ENCODE results near the gene UNC13A.
"Not testable (repeated sequence)": the region's sequence is repeated elsewhere in the genome, so short reads cannot be mapped to it uniquely, and the experiment has no call there.

Gene UNC13A

GRCh38 chr19:17602872-17603510, 85.2 kb downstream of the UNC13A start:
- Histone ChIP-seq H3K27ac (no peak overlapping the region), H3K36me3 (no peaks in the 10 kb centered on the region), H3K9me3 (no peaks in the 10 kb centered on the region), H3K27me3 (peaks cover 56% of the 10 kb centered on the region), H3K4me1 (ENCODE audit: control insufficient read depth in 1 of 2, insufficient read depth in 1 of 2, low read depth in 1 of 2, low read length in 1 of 2) (peaks cover 8 to 12% of the 10 kb centered on the region in 2 experiments), H3K4me3 (ENCODE audit: low read depth in 1 of 2, low read length in 1 of 2) (no peak overlapping the region)
- no peak for TF ChIP-seq CTCF (IDR thresholded peaks at IDR 0.05)

GRCh38 chr19:17602217-17602616, 85.9 kb downstream of the UNC13A start:
- TF ChIP-seq CTCF (IDR thresholded peaks at IDR 0.05), result no peak
- no peak overlapping the region for H3K27ac ChIP-seq
- H3K36me3 ChIP-seq, result no peaks in the 10 kb centered on the region
- H3K4me3 ChIP-seq (ENCODE audit: low read depth in 1 of 2, low read length in 1 of 2), result no peak overlapping the region
- no peaks in the 10 kb centered on the region for H3K9me3 ChIP-seq
- H3K27me3 ChIP-seq, result peaks cover 56% of the 10 kb centered on the region
- peaks cover 8 to 12% of the 10 kb centered on the region in 2 experiments for H3K4me1 ChIP-seq (ENCODE audit: control insufficient read depth in 1 of 2, insufficient read depth in 1 of 2, low read depth in 1 of 2, low read length in 1 of 2)

GRCh38 chr19:17601683-17602082, 86.5 kb downstream of the UNC13A start:
- H3K36me3 ChIP-seq, result no peaks in the 10 kb centered on the region
- H3K4me1 ChIP-seq (ENCODE audit: control insufficient read depth in 1 of 2, insufficient read depth in 1 of 2, low read depth in 1 of 2, low read length in 1 of 2), result peaks cover 8 to 11% of the 10 kb centered on the region in 2 experiments
- peaks cover 56% of the 10 kb centered on the region for H3K27me3 ChIP-seq
- no peak for TF ChIP-seq CTCF (IDR thresholded peaks at IDR 0.05)
- H3K27ac ChIP-seq, result no peak overlapping the region
- H3K4me3 ChIP-seq (ENCODE audit: low read depth in 1 of 2, low read length in 1 of 2), result no peak overlapping the region
- H3K9me3 ChIP-seq, result no peaks in the 10 kb centered on the region

- H3K4me3 ChIP-seq (ENCODE audit: low read depth in 1 of 2, low read length in 1 of 2), result no peak overlapping the region
- no peaks in the 10 kb centered on the region for H3K4me1 ChIP-seq (ENCODE audit: control insufficient read depth in 1 of 2, insufficient read depth in 1 of 2, low read depth in 1 of 2, low read length in 1 of 2)
- H3K27me3 ChIP-seq, result peaks cover 48% of the 10 kb centered on the region
- H3K9me3 ChIP-seq, result no peaks in the 10 kb centered on the region
- H3K27ac ChIP-seq, result no peak overlapping the region
- TF ChIP-seq CTCF (IDR thresholded peaks at IDR 0.05), result no peak
- H3K36me3 ChIP-seq, result no peaks in the 10 kb centered on the region
Measured at GRCh38 chr19:17599780-17600179, 88.4 kb downstream of the UNC13A start.

- TF ChIP-seq CTCF (IDR thresholded peaks at IDR 0.05), result no peak
- H3K36me3 ChIP-seq, result no peaks in the 10 kb centered on the region
Measured at GRCh38 chr19:17598953-17599352, 89.2 kb downstream of the UNC13A start.

GRCh38 chr19:17598063-17598462, 90.1 kb downstream of the UNC13A start:
- peaks cover 39% of the 10 kb centered on the region for H3K27me3 ChIP-seq
- not testable (repeated sequence) for H3K27ac ChIP-seq; H3K4me1 ChIP-seq (ENCODE audit: control insufficient read depth in 1 of 2, insufficient read depth in 1 of 2, low read depth in 1 of 2, low read length in 1 of 2)

More at GRCh38 chr19:17598953-17599352, 89.2 kb downstream of the UNC13A start:
- H3K27me3 ChIP-seq, result peaks cover 46% of the 10 kb centered on the region
- H3K9me3 ChIP-seq, result no peaks in the 10 kb centered on the region
- no peak overlapping the region for H3K27ac ChIP-seq
- no peak overlapping the region for H3K4me3 ChIP-seq (ENCODE audit: low read depth in 1 of 2, low read length in 1 of 2)
- H3K4me1 ChIP-seq (ENCODE audit: control insufficient read depth in 1 of 2, insufficient read depth in 1 of 2, low read depth in 1 of 2, low read length in 1 of 2), result no peaks in the 10 kb centered on the region

GRCh38 chr19:17594296-17594695, 93.9 kb downstream of the UNC13A start:
- not testable (repeated sequence) for H3K9me3 ChIP-seq; H3K36me3 ChIP-seq; H3K4me1 ChIP-seq (ENCODE audit: control insufficient read depth in 1 of 2, insufficient read depth in 1 of 2, low read depth in 1 of 2, low read length in 1 of 2); H3K27ac ChIP-seq; H3K4me3 ChIP-seq (ENCODE audit: low read depth in 1 of 2, low read length in 1 of 2)
- peaks cover 22% of the 10 kb centered on the region for H3K27me3 ChIP-seq

More at GRCh38 chr19:17598063-17598462, 90.1 kb downstream of the UNC13A start:
- H3K9me3 ChIP-seq; H3K4me3 ChIP-seq (ENCODE audit: low read depth in 1 of 2, low read length in 1 of 2); H3K36me3 ChIP-seq: not testable (repeated sequence)
